B cell (primary cell): Measurements from ENCODE around the gene PRUNE2. TPM values are rescaled to one million over a fixed set of nuclear protein-coding genes. Genes with fewer than 3 reads are reported as not detected.

Source experiments
- ATAC-seq: fragments of 200-7000 bp; cut with Tn5 transposase; one replicate; pipeline ENCODE4 v1.10.0; 2021; ENCODE audit warnings: low read depth, mild to moderate bottlenecking, moderate number of reproducible peaks, moderate library complexity
- CTCF ChIA-PET: fragments of 350-600 bp; sonication (Branson Sonifier 250); formaldehyde crosslinking; loops from one replicate; lab custom pipeline; 2021; ENCODE audit warnings: antibody characterized with exemption, inconsistent platforms; lab: Charles Lee
- POLR2A ChIA-PET: fragments of 350-600 bp; sonication (Branson Sonifier 250); formaldehyde crosslinking; loops from one replicate; lab custom pipeline; 2021; ENCODE audit warnings: antibody characterized with exemption; lab: Charles Lee
- DNase-seq: peaks from one replicate; pipeline ENCODE4 v3.0.0; 2013
- H2AFZ ChIP-seq: 2 replicates; pipeline ENCODE4 v1.6.1; 2012; ENCODE audit warnings: mild to moderate bottlenecking, low read depth, low read length; ENCODE audit not compliant: insufficient read depth, poor library complexity, severe bottlenecking
- H3K27ac ChIP-seq, 2 donors: 1 replicate in 1 of 2; 2 replicates in 1 of 2; pipeline ENCODE4 v1.5.1; 2012 to 2013; ENCODE audit warnings: low read length in 2 of 2, mild to moderate bottlenecking in 2 of 2, moderate library complexity in 1 of 2
- H3K27me3 ChIP-seq, 4 experiments: fragments of 200-600 bp in 1 of 4; sonication (generic) in 1 of 4; replicated peaks in 1 of 4; 1 replicate in 2 of 4; 2 replicates in 2 of 4; pipeline versions ENCODE4 v1.6.1 to v1.7.0; 2013 to 2016; ENCODE audit warnings: low read length in 3 of 4, mild to moderate bottlenecking in 2 of 4, mixed read lengths in 1 of 4, moderate library complexity in 1 of 4; ENCODE audit not compliant: insufficient read depth in 4 of 4, control insufficient read depth in 3 of 4; ENCODE audit errors: control extremely low read depth in 1 of 4
- H3K36me3 ChIP-seq, 2 experiments: replicated peaks in 1 of 2; 1 replicate in 1 of 2; 2 replicates in 1 of 2; pipeline versions ENCODE4 v1.6.1 to v1.7.1; 2013; ENCODE audit warnings: low read length in 1 of 2; ENCODE audit not compliant: insufficient read depth in 2 of 2, control insufficient read depth in 1 of 2; ENCODE audit errors: control extremely low read depth in 1 of 2, extremely low read depth in 1 of 2
- H3K4me1 ChIP-seq, 2 donors: fragments of 200-600 bp in 1 of 2; sonication (generic) in 1 of 2; 1 replicate in 1 of 2; 2 replicates in 1 of 2; pipeline versions ENCODE4 v1.5.1 to v1.6.1; 2013 to 2017; ENCODE audit warnings: low read length in 2 of 2; ENCODE audit not compliant: control insufficient read depth in 2 of 2, insufficient read depth in 2 of 2
- H3K4me2 ChIP-seq: replicated peaks from 2 replicates; pipeline ENCODE3; 2012; ENCODE audit warnings: mild to moderate bottlenecking, low read depth, low read length; ENCODE audit not compliant: poor library complexity, severe bottlenecking
- H3K4me3 ChIP-seq, 5 experiments: fragments of 200-600 bp in 1 of 5; sonication (generic) in 1 of 5; 1 replicate in 3 of 5; 2 replicates in 2 of 5; pipeline versions ENCODE4 v1.5.1 to v1.7.0; 2011 to 2016; ENCODE audit warnings: low read length in 4 of 5, mild to moderate bottlenecking in 4 of 5, low read depth in 2 of 5, control low read depth in 1 of 5, moderate library complexity in 1 of 5; ENCODE audit not compliant: insufficient read depth in 1 of 5; ENCODE audit errors: control extremely low read depth in 1 of 5, extremely low read depth in 1 of 5
- H3K79me2 ChIP-seq: fragments of 200-600 bp; sonication (generic); one replicate; pipeline ENCODE4 v1.6.0; 2016; ENCODE audit warnings: low read length; ENCODE audit not compliant: control insufficient read depth, insufficient read depth
- H3K9ac ChIP-seq: fragments of 200-600 bp; sonication (generic); 2 replicates; pipeline ENCODE4 v1.6.1; 2017; ENCODE audit warnings: mild to moderate bottlenecking, low read length, moderate library complexity
- H3K9me3 ChIP-seq, 3 donors: one replicate each; pipeline versions ENCODE4 v1.6.1 to v1.7.1; 2013; ENCODE audit warnings: low read length in 2 of 3; ENCODE audit not compliant: control insufficient read depth in 2 of 3, insufficient read depth in 1 of 3; ENCODE audit errors: control extremely low read depth in 1 of 3
- H4K20me1 ChIP-seq: 2 replicates; pipeline ENCODE4 v1.6.0; 2012; ENCODE audit warnings: mild to moderate bottlenecking, low read length; ENCODE audit not compliant: insufficient read depth, control insufficient read depth, poor library complexity, severe bottlenecking
- H3K27ac Mint-ChIP-seq: one replicate; pipeline ENCODE4 v1.8.0; 2021; ENCODE audit warnings: mixed read lengths
- H3K27me3 Mint-ChIP-seq: one replicate; pipeline ENCODE4 v1.8.0; 2021; ENCODE audit warnings: mixed read lengths
- H3K4me1 Mint-ChIP-seq: one replicate; pipeline ENCODE4 v1.8.0; 2021; ENCODE audit warnings: mixed read lengths
- H3K4me3 Mint-ChIP-seq: one replicate; pipeline ENCODE4 v1.8.0; 2021; ENCODE audit warnings: mixed read lengths
- H3K9me3 Mint-ChIP-seq: one replicate; pipeline ENCODE4 v1.8.0; 2022; ENCODE audit warnings: mixed read lengths; ENCODE audit not compliant: insufficient read depth
- CTCF ChIP-seq: fragments of 200-600 bp; IDR thresholded peaks from one replicate; pipeline ENCODE4 v1.8.0; 2022; ENCODE audit warnings: antibody characterized with exemption, mild to moderate bottlenecking
- EZH2 ChIP-seq: IDR thresholded peaks from 2 replicates; pipeline ENCODE4 v1.6.1; 2012; ENCODE audit warnings: borderline replicate concordance, low read depth, mild to moderate bottlenecking, moderate library complexity, low read length; ENCODE audit not compliant: insufficient read depth, poor library complexity, severe bottlenecking
- WGBS: methylation state at CpG from one replicate; pipeline ENCODE4 v1.1.5; 2013; ENCODE audit warnings: missing lambda C conversion rate; ENCODE audit not compliant: insufficient coverage; 5-methylcytosine and 5-hydroxymethylcytosine counted together
- intact Hi-C: fragments of 100-400 bp; cut with micrococcal nuclease; formaldehyde crosslinking; loops from one replicate; pipeline ENCODE4 v1.10.0; 2022
- polyA plus RNA-seq: library from polyadenylated mRNA; depleted of rRNA; stranded (reverse); fragments of >200 nt; gene quantifications from 2 replicates; pipeline ENCODE4 v1.2.3, GENCODE V29; 2012
- total RNA-seq, 2 donors: library from RNA; stranded (reverse); fragments of 120-200 nt in 1 of 2; gene quantifications; 1 replicate in 1 of 2; 2 replicates in 1 of 2; pipeline versions ENCODE4 v1.2.3 to v1.2.4, GENCODE V29; 2013 to 2022

Gene PRUNE2
- total and polyA plus RNA-seq, 2 donors (not counting 1 experiment from before 2014, with no cell fraction given), result 0.12 TPM; not detected in 1

- Mint-ChIP-seq H3K27me3 (no peaks in the 10 kb centered on the region), H3K27ac (no peak overlapping the region), H3K4me1 (no peaks in the 10 kb centered on the region), H3K9me3 (no peaks in the 10 kb centered on the region), H3K4me3 (no peak overlapping the region)
- no peak overlapping the region for H2AFZ ChIP-seq
- POLR2A ChIA-PET, result no interaction called here
- no peaks in the 10 kb centered on the region for H3K36me3 ChIP-seq
- no peaks in the 10 kb centered on the region for H4K20me1 ChIP-seq
- peaks cover 0 to 4% (median 0%) of the 10 kb centered on the region in 3 donors for H3K9me3 ChIP-seq
- no peaks in the 10 kb centered on the region for H3K79me2 ChIP-seq
- no peak overlapping the region for H3K4me3 ChIP-seq
- ATAC-seq (no peak), DNase-seq (no peak)
- CTCF ChIA-PET, result no interaction called here
- no peak overlapping the region for H3K9ac ChIP-seq
- H3K27ac ChIP-seq, result no peak overlapping the region
- WGBS, result 100% methylated on average over 2 of the region's 6 CpGs
- no peak overlapping the region for H3K4me2 ChIP-seq
- H3K4me1 ChIP-seq, result no peaks in the 10 kb centered on the region
- intact Hi-C loops, result no loop called here
- H3K27me3 ChIP-seq, result peaks cover 0 to 3% (median 0%) of the 10 kb centered on the region in 4 experiments
- TF ChIP-seq EZH2 (no peak), CTCF (no peak)
These were observed 20.9 kb upstream of the PRUNE2 start for GRCh38 chr9:76926846-76927245.

DNA sequence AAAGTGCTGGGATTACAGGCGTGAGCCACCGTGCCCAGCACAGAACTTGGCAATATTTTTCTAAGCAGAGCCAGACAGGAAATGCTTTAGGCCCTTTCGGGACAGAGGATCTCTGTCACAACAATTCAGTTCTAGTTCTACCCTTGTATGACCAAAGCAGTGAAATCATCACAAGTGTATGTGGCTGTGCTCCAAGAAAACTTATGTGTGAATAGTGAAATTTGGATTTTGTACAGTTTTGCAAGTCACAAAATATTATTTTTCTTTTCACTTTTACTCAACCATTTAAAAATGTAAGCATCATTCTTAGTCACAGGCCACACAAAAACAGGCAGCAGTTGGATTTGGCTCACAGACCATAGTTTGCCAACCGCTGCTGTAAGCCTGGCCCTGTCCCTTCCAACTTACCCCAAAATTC, 20.4 kb upstream of the PRUNE2 start:
- Histone ChIP-seq H3K4me2 (no peak overlapping the region), H2AFZ (no peak overlapping the region), H3K4me1 (no peaks in the 10 kb centered on the region), H3K9ac (no peak overlapping the region), H3K9me3 (peaks cover 0 to 4% (median 0%) of the 10 kb centered on the region in 3 donors), H3K27ac (no peak overlapping the region), H3K27me3 (peaks cover 0 to 3% (median 0%) of the 10 kb centered on the region in 4 experiments), H3K4me3 (no peak overlapping the region), H4K20me1 (no peaks in the 10 kb centered on the region), H3K36me3 (no peaks in the 10 kb centered on the region), H3K79me2 (no peaks in the 10 kb centered on the region)
- TF ChIP-seq EZH2 (no peak), CTCF (no peak)
- no peaks in the 10 kb centered on the region for H3K27me3 Mint-ChIP-seq
- WGBS, result 60% methylated on average over 3 of the region's 4 CpGs
- H3K4me3 Mint-ChIP-seq, result no peak overlapping the region
- DNase-seq, result no peak
- no peaks in the 10 kb centered on the region for H3K4me1 Mint-ChIP-seq
- H3K27ac Mint-ChIP-seq, result no peak overlapping the region
- POLR2A ChIA-PET, result no interaction called here
- H3K9me3 Mint-ChIP-seq, result no peaks in the 10 kb centered on the region
- no peak for ATAC-seq
- intact Hi-C loops, result no loop called here
- CTCF ChIA-PET, result no interaction called here
